H1 (cell line): Measurements from ENCODE around the gene HOXB13. TPM values are rescaled to one million over a fixed set of nuclear protein-coding genes. Genes with fewer than 3 reads are reported as not detected.

ENCODE experiments used
- CTCF ChIA-PET: fragments of 300-600 bp; sonication (Branson Sonifier 250); formaldehyde crosslinking; loops from one replicate; lab custom pipeline; 2021; ENCODE audit not compliant: partially characterized antibody; lab: Charles Lee
- POLR2A ChIA-PET: fragments of 300-600 bp; sonication (Branson Sonifier 250); formaldehyde crosslinking; loops from one replicate; lab custom pipeline; 2021; ENCODE audit warnings: inconsistent platforms; ENCODE audit not compliant: partially characterized antibody; lab: Charles Lee
- DNase-seq, 2 experiments: peaks; one replicate each; pipeline versions ENCODE4 v3.0.0 to v3.0.0-alpha.2; 2010 to 2022; ENCODE audit warnings: low spot score in 2 of 2, low read depth in 1 of 2, mixed read lengths in 1 of 2
- FAIRE-seq: peaks from 2 replicates; lab custom pipeline; 2011; peaks lifted over from hg19 to GRCh38; lab: Jason Lieb, UNC
- H2AFZ ChIP-seq: 2 replicates; pipeline ENCODE4 v1.8.1; 2012; ENCODE audit warnings: low read length, inconsistent platforms
- H2AK5ac ChIP-seq: 2 replicates; pipeline ENCODE4 v1.6.1; 2013; ENCODE audit warnings: low read depth, low read length
- H2BK120ac ChIP-seq: replicated peaks from 2 replicates; pipeline ENCODE3; 2013; ENCODE audit warnings: low read depth, low read length, inconsistent platforms
- H2BK12ac ChIP-seq: 2 replicates; pipeline ENCODE4 v1.6.1; 2013; ENCODE audit warnings: low read depth, low read length
- H2BK15ac ChIP-seq: 2 replicates; pipeline ENCODE4 v1.6.1; 2013; ENCODE audit warnings: low read length
- H2BK20ac ChIP-seq: 2 replicates; pipeline ENCODE4 v1.6.1; 2013; ENCODE audit warnings: low read length
- H2BK5ac ChIP-seq: 2 replicates; pipeline ENCODE4 v1.6.1; 2013; ENCODE audit warnings: low read depth, low read length
- H3K14ac ChIP-seq: 2 replicates; pipeline ENCODE4 v1.6.1; 2013; ENCODE audit warnings: inconsistent platforms; ENCODE audit not compliant: insufficient read length
- H3K18ac ChIP-seq: 2 replicates; pipeline ENCODE4 v1.6.1; 2013; ENCODE audit warnings: low read length; ENCODE audit errors: extremely low read depth
- H3K23ac ChIP-seq: 2 replicates; pipeline ENCODE4 v1.6.1; 2013; ENCODE audit warnings: inconsistent platforms; ENCODE audit not compliant: insufficient read length
- H3K23me2 ChIP-seq: 2 replicates; pipeline ENCODE4 v1.6.1; 2013; ENCODE audit warnings: low read depth, low read length
- H3K27ac ChIP-seq: 2 replicates; pipeline ENCODE4 v1.6.1; 2011; ENCODE audit warnings: low read depth, low read length, inconsistent platforms
- H3K27me3 ChIP-seq, 4 experiments: replicated peaks in 1 of 4; 1 replicate in 1 of 4; 2 replicates in 3 of 4; pipeline versions ENCODE4 v1.6.1 to v1.8.1; 2011 to 2013; ENCODE audit warnings: low read length in 3 of 4, mild to moderate bottlenecking in 3 of 4, inconsistent platforms in 2 of 4, mixed read lengths in 2 of 4, moderate library complexity in 1 of 4; ENCODE audit not compliant: control insufficient read depth in 3 of 4, insufficient read depth in 3 of 4; ENCODE audit errors: extremely low read depth in 1 of 4
- H3K36me3 ChIP-seq, 4 experiments: 2 replicates each; pipeline versions ENCODE4 v1.6.1 to v1.8.1; 2011 to 2013; ENCODE audit warnings: mild to moderate bottlenecking in 4 of 4, low read length in 3 of 4, moderate library complexity in 2 of 4, control low read depth in 1 of 4, inconsistent platforms in 1 of 4; ENCODE audit not compliant: insufficient read depth in 4 of 4, control insufficient read depth in 2 of 4
- H3K4ac ChIP-seq: replicated peaks from 2 replicates; pipeline ENCODE3; 2013; ENCODE audit warnings: low read length, low read depth, mixed read lengths, inconsistent platforms; ENCODE audit not compliant: insufficient read length
- H3K4me1 ChIP-seq, 4 experiments: replicated peaks in 1 of 4; 1 replicate in 1 of 4; 2 replicates in 3 of 4; pipeline versions ENCODE4 v1.6.1 to v1.8.1; 2011 to 2013; ENCODE audit warnings: low read length in 3 of 4, inconsistent platforms in 2 of 4, mixed read lengths in 1 of 4; ENCODE audit not compliant: insufficient read depth in 4 of 4, control insufficient read depth in 3 of 4
- H3K4me2 ChIP-seq, 2 experiments: 2 replicates each; pipeline versions ENCODE4 v1.6.1 to v1.8.1; 2011 to 2013; ENCODE audit warnings: low read depth in 2 of 2, low read length in 2 of 2, control low read depth in 1 of 2, inconsistent platforms in 1 of 2, mild to moderate bottlenecking in 1 of 2; ENCODE audit not compliant: insufficient read depth in 1 of 2
- H3K4me3 ChIP-seq, 4 experiments: fragments of 200-600, 300-600 bp in 1 of 4; sonication (generic), shearing (Covaris generic), sonication (Bioruptor Twin) in 1 of 4; 2 replicates each; pipeline versions ENCODE4 v1.5.1 to v1.8.1; 2011 to 2016; ENCODE audit warnings: low read length in 4 of 4, low read depth in 3 of 4, control low read depth in 2 of 4, inconsistent platforms in 2 of 4, mild to moderate bottlenecking in 2 of 4, mixed read lengths in 1 of 4, moderate library complexity in 1 of 4; ENCODE audit not compliant: insufficient read depth in 2 of 4; ENCODE audit errors: extremely low read depth in 1 of 4
- H3K56ac ChIP-seq: replicated peaks from 2 replicates; pipeline ENCODE3; 2013; ENCODE audit warnings: low read depth, mild to moderate bottlenecking, mixed read lengths, low read length, inconsistent platforms; ENCODE audit not compliant: insufficient read length
- H3K79me1 ChIP-seq: 2 replicates; pipeline ENCODE4 v1.6.1; 2013; ENCODE audit warnings: low read depth, low read length, control low read depth
- H3K79me2 ChIP-seq, 2 experiments: 2 replicates each; pipeline versions ENCODE4 v1.6.1 to v1.8.1; 2012 to 2013; ENCODE audit warnings: low read length in 2 of 2, mild to moderate bottlenecking in 2 of 2, inconsistent platforms in 1 of 2; ENCODE audit not compliant: insufficient read depth in 2 of 2, control insufficient read depth in 1 of 2
- H3K9ac ChIP-seq, 4 experiments: replicated peaks in 1 of 4; 1 replicate in 1 of 4; 2 replicates in 3 of 4; pipeline versions ENCODE4 v1.6.1 to v1.8.1; 2011 to 2013; ENCODE audit warnings: low read depth in 3 of 4, low read length in 3 of 4, control low read depth in 2 of 4, mild to moderate bottlenecking in 2 of 4, moderate library complexity in 2 of 4, inconsistent platforms in 1 of 4; ENCODE audit errors: extremely low read depth in 1 of 4
- H3K9me3 ChIP-seq, 2 experiments: 2 replicates each; pipeline versions ENCODE4 v1.6.1 to v1.8.1; 2012 to 2013; ENCODE audit warnings: mild to moderate bottlenecking in 2 of 2, moderate library complexity in 2 of 2, control low read depth in 1 of 2, inconsistent platforms in 1 of 2, low read depth in 1 of 2, low read length in 1 of 2, mixed read lengths in 1 of 2; ENCODE audit not compliant: insufficient read depth in 2 of 2
- H4K20me1 ChIP-seq, 2 experiments: replicated peaks in 1 of 2; 2 replicates each; pipeline versions ENCODE3 to v1.8.1; 2011 to 2013; ENCODE audit warnings: inconsistent platforms in 2 of 2, low read length in 2 of 2, mild to moderate bottlenecking in 1 of 2; ENCODE audit not compliant: insufficient read depth in 2 of 2, control insufficient read depth in 1 of 2
- H4K5ac ChIP-seq: 2 replicates; pipeline ENCODE4 v1.6.1; 2013; ENCODE audit warnings: low read length, low read depth, mixed read lengths, inconsistent platforms; ENCODE audit not compliant: insufficient read length
- H4K8ac ChIP-seq: 2 replicates; pipeline ENCODE4 v1.8.0; 2013; ENCODE audit warnings: mild to moderate bottlenecking, moderate library complexity, low read length, inconsistent platforms; ENCODE audit not compliant: insufficient read depth; ENCODE audit errors: extremely low read depth
- H4K91ac ChIP-seq: replicated peaks from 2 replicates; pipeline ENCODE3; 2013; ENCODE audit warnings: low read length, mixed read lengths, inconsistent platforms; ENCODE audit not compliant: insufficient read length
- ASH2L ChIP-seq: fragments of 200-600, 300-600 bp; sonication (generic); IDR thresholded peaks from one replicate; pipeline ENCODE4 v1.7.1; 2017; ENCODE audit warnings: low read length
- BACH1 ChIP-seq: IDR thresholded peaks from 2 replicates; pipeline ENCODE4 v1.6.1; 2012; ENCODE audit warnings: low read length, improper control_type of control experiment
- CREB1 ChIP-seq: IDR thresholded peaks from 2 replicates; pipeline ENCODE4 v1.6.1; 2012; ENCODE audit warnings: inconsistent platforms
- CTBP2 ChIP-seq: IDR thresholded peaks from 2 replicates; pipeline ENCODE4 v1.7.0; 2011; ENCODE audit warnings: borderline replicate concordance, mild to moderate bottlenecking, moderate library complexity, mixed read lengths, low read length; ENCODE audit not compliant: insufficient read depth, insufficient read length
- CTCF ChIP-seq, 3 experiments: IDR thresholded peaks; 1 replicate in 2 of 3; 2 replicates in 1 of 3; pipeline versions ENCODE4 v1.5.1 to v1.6.1; 2011; ENCODE audit warnings: low read length in 3 of 3, mild to moderate bottlenecking in 3 of 3, inconsistent platforms in 2 of 3, low read depth in 1 of 3, moderate library complexity in 1 of 3; ENCODE audit not compliant: insufficient read depth in 1 of 3; ENCODE audit errors: control extremely low read depth in 1 of 3
- MAFK ChIP-seq: IDR thresholded peaks from 2 replicates; pipeline ENCODE4 v1.6.1; 2012; ENCODE audit warnings: low read depth, mild to moderate bottlenecking, improper control_type of control experiment, low read length
- SP1 ChIP-seq: IDR thresholded peaks from 2 replicates; pipeline ENCODE4 v1.6.1; 2011; ENCODE audit warnings: low read depth, low read length
- WGBS, 2 experiments: shearing (Covaris generic) in 1 of 2; methylation state at CpG; one replicate each; pipeline versions ENCODE4 v1.1.6 to v1.1.7; 2013 to 2015; ENCODE audit warnings: low lambda C conversion rate in 2 of 2, mixed read lengths in 2 of 2, inconsistent platforms in 1 of 2, low coverage in 1 of 2, missing lambda C conversion rate in 1 of 2; ENCODE audit not compliant: insufficient replicate concordance in 2 of 2, insufficient coverage in 1 of 2, insufficient read length in 1 of 2; ENCODE audit errors: extremely low coverage in 1 of 2, missing lambda C conversion rate in 1 of 2; 5-methylcytosine and 5-hydroxymethylcytosine counted together
- polyA plus RNA-seq, 7 experiments: library from polyadenylated mRNA; depleted of rRNA in 3 of 7; stranded (reverse) in 5 of 7; unstranded in 2 of 7; fragments of >200 nt in 5 of 7; fragments of 200-250 nt in 2 of 7; gene quantifications; 1 replicate in 5 of 7; 2 replicates in 1 of 7; 4 replicates in 1 of 7; pipeline versions ENCODE4 v1.2.1 to v1.2.3, GENCODE V29; 2011 to 2013; ENCODE audit warnings: missing spikeins in 2 of 7, mixed read lengths in 2 of 7
- total RNA-seq: library from RNA; stranded (reverse); fragmentation: NEBNext Ultra II Directional; extraction: Animal tissue kit (Norgen Biotek cat#: 25700); gene quantifications from 2 replicates; pipeline ENCODE4 v1.2.1, GENCODE V29; 2021
- TF ChIP-seq, protein P1 (sequence below): IDR thresholded peaks from 2 replicates; pipeline ENCODE4 v1.6.1; 2012; ENCODE audit warnings: inconsistent platforms

Gene HOXB13
- total and polyA plus RNA-seq, 2 of the 8 experiments (the other 6 are each of a cell fraction or from before 2014, with no cell fraction given): not detected

DNA sequence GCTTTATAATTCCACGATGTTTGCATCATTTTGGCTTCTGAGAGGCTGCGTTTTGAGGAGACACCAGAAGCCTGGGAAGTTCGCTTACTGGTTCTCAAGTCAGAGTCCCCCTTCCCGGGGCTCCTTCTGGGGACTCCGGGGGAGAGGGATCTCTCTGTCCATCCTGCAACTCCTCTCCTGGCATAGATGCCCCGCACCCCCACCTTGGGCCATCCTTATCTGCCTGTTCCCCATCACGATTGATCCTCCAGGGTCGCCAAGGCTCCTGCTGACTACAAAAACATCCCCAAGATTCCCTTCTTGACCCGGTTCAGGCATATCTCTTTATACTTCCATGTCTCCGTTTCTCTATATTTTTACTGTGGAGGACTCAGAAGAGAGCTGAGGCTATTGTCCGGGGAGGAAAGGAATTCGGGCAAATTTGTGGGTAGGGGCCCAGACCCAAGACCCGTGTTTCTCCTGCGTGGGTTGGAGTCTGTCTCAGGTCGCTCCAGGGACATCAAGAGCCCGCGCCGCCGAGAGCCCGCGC is 18.4 kb upstream of the HOXB13 start:
- CTCF ChIA-PET: interaction anchor here (1.6 to 1.7 kb wide), 2 partner anchors 9 to 69 kb away, joined by 3 to 4 read pairs; no protein-coding TSS in a partner anchor

More for the DNA sequence above, 18.4 kb upstream of the HOXB13 start:
- no peak overlapping the region for H3K9ac ChIP-seq
- H3K79me2 ChIP-seq: no peaks in the 10 kb centered on the region
- H3K79me1 ChIP-seq: no peaks in the 10 kb centered on the region
- peaks cover under 1 to 6% (median 5%) of the 10 kb centered on the region in 4 experiments; a peak in 5 of 7 replicates for H3K4me1 ChIP-seq
- peaks cover 93 to 100% (median 98%) of the 10 kb centered on the region in 4 experiments for H3K27me3 ChIP-seq
- no peak overlapping the region for H4K5ac ChIP-seq
- H3K4me2 ChIP-seq: peak overlapping the region in 1 of 2 experiments; percentile 12; a peak in 1 of 4 replicates
- POLR2A ChIA-PET: no interaction called here
- no peak overlapping the region for H2BK15ac ChIP-seq
- peaks cover 0 to 5% (median 0%) of the 10 kb centered on the region in 4 experiments; a peak in 1 of 8 replicates for H3K36me3 ChIP-seq
- no peak overlapping the region for H2AK5ac ChIP-seq
- peak in 1 of 2 experiments; percentile 65 for DNase-seq
- H3K18ac ChIP-seq: no peak overlapping the region
- TF ChIP-seq CTCF (IDR thresholded peaks at IDR 0.05; ENCODE audit: control extremely low read depth in 1 of 3, insufficient read depth in 1 of 3, low read depth in 1 of 3, low read length in 3 of 3) (no peak), MAFK (no peak), CTBP2 (no peak), ASH2L (no peak), CREB1 (no peak), BACH1 (no peak), SP1 (no peak)
- TF ChIP-seq, protein P1, sequence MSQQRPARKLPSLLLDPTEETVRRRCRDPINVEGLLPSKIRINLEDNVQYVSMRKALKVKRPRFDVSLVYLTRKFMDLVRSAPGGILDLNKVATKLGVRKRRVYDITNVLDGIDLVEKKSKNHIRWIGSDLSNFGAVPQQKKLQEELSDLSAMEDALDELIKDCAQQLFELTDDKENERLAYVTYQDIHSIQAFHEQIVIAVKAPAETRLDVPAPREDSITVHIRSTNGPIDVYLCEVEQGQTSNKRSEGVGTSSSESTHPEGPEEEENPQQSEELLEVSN: no peak
- TF ChIP-seq, all 59 proteins: peak for 0
- Histone ChIP-seq H4K8ac (no peak overlapping the region), H3K23me2 (no peaks in the 10 kb centered on the region), H3K4ac (no peak overlapping the region), H4K91ac (no peak overlapping the region), H3K9me3 (no peaks in the 10 kb centered on the region), H2BK120ac (no peak overlapping the region), H3K23ac (no peak overlapping the region), H4K20me1 (peaks cover 13 to 33% of the 10 kb centered on the region in 2 experiments), H3K56ac (no peak overlapping the region), H2AFZ (no peak overlapping the region), H2BK12ac (no peak overlapping the region), H2BK20ac (no peak overlapping the region), H3K27ac (no peak overlapping the region), H3K4me3 (peak overlapping the region in 1 of 4 experiments; percentile 10; a peak in 1 of 8 replicates), H2BK5ac (no peak overlapping the region), H3K14ac (no peak overlapping the region)
- FAIRE-seq: no peak
- 4% methylated on average over 20 of the region's 21 CpGs; no CpG with 5 or more reads in 1 of the 2 experiments for whole genome bisulfite sequencing, 2 experiments
